22Rv1 (cell line): ENCODE results near the gene ZFP2.
"Not testable (repeated sequence)": the region's sequence is repeated elsewhere in the genome, so short reads cannot be mapped to it uniquely, and the experiment has no call there.

Source experiments
- CTCF ChIP-seq: fragments of 450-650 bp; IDR thresholded peaks from 2 replicates; pipeline ENCODE4 v1.5.1; 2017; ENCODE audit warnings: mild to moderate bottlenecking
- ZFX ChIP-seq: fragments of 450-650 bp; IDR thresholded peaks from 2 replicates; pipeline ENCODE4 v1.6.1; 2017; ENCODE audit warnings: antibody characterized with exemption, borderline replicate concordance

DNA sequence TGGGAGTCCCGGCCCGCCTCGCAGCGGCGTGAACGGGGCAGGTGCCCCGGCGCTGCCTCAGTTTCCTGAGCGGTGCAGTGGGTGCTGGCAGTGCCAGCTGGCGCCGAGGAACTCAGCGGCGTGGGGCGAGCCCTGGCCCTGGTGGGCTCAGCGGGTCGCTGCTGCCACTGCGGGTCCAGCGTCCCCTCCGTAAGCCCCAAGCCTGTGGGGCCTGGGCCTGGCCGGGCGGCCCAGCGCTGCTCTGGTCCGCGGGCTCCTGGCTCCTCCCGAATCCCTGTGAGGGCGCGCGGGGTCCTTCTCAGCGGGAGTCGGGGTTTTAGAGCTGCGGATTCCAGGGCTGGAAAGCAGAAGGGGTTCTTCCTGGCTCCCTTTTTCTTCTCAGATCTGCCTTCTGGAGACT, 35.1 kb upstream of the ZFP2 start:
- TF ChIP-seq CTCF, ZFX: not testable (repeated sequence)
